ENCODE data around the gene FN3KRP.
"Not testable (repeated sequence)": the region's sequence is repeated elsewhere in the genome, so short reads cannot be mapped to it uniquely, and the experiment has no call there.

FN3KRP gene

GRCh38 chr17:82709676-82710498 lies 6.6 kb upstream of the FN3KRP start:
- no peak for DNase-seq

GRCh38 chr17:82710499-82711232 lies 5.8 kb upstream of the FN3KRP start:
- DNase-seq: no peak

GRCh38 chr17:82713071-82713723 lies 3.3 kb upstream of the FN3KRP start:
- DNase-seq: no peak

GRCh38 chr17:82718986-82719685 lies 2.6 kb downstream of the FN3KRP start:
- no peak for DNase-seq

- no peak for DNase-seq
These were observed 3.7 kb downstream of the FN3KRP start for GRCh38 chr17:82720204-82720603.

- no peak for DNase-seq
These were observed 6.0 kb downstream of the FN3KRP start for GRCh38 chr17:82722341-82723013.

- DNase-seq: no peak
These were observed 6.8 kb downstream of the FN3KRP start for GRCh38 chr17:82723169-82723807.

- no peak for DNase-seq
These were observed 9.9 kb downstream of the FN3KRP start for GRCh38 chr17:82726427-82726826.

- DNase-seq: no peak
These were observed 13.2 kb downstream of the FN3KRP start for GRCh38 chr17:82729479-82730260.

GRCh38 chr17:82732118-82732743 lies 15.7 kb downstream of the FN3KRP start:
- no peak for DNase-seq

- DNase-seq: peak in 1 of 2 experiments; percentile 45
These were observed 18.7 kb downstream of the FN3KRP start, which contains the start of gene FN3K for GRCh38 chr17:82734987-82735866. FN3K (plus strand) TSS chr17:82735615; CDS start chr17:82735637, 22 bp downstream.

GRCh38 chr17:82736511-82737185 lies 20.1 kb downstream of the FN3KRP start:
- DNase-seq: no peak

- DNase-seq: no peak
These were observed 21.7 kb downstream of the FN3KRP start for GRCh38 chr17:82737967-82738877.

- DNase-seq: no peak
These were observed 24.6 kb downstream of the FN3KRP start for GRCh38 chr17:82740906-82741759.

GRCh38 chr17:82743344-82744219 lies 27.1 kb downstream of the FN3KRP start:
- DNase-seq: no peak

- not testable (repeated sequence) for DNase-seq
These were observed 28.2 kb downstream of the FN3KRP start for GRCh38 chr17:82744736-82745135.

Measured in stimulated activated CD4-positive, alpha-beta T cell treated with anti-CD3 and anti-CD28 coated beads, Interleukin-4, amount 100 ng/mL, for 4 hours (primary cell).